NCI-H226 (cell line): Measurements from ENCODE around the gene ENG.
"Not testable (repeated sequence)": the region's sequence is repeated elsewhere in the genome, so short reads cannot be mapped to it uniquely, and the experiment has no call there.

ENCODE experiments used
- DNase-seq: peaks from one replicate; pipeline ENCODE4 v3.0.0-alpha.2; 2015

ENG gene

GRCh38 chr9:127854184-127854806 is at the start of gene ENG:
TSS of gene ENG (minus strand) at chr9:127854658. CDS start at chr9:127854355, 303 bp downstream.
- peak; percentile 40 for DNase-seq

- no peak for DNase-seq
Observed at GRCh38 chr9:127903557-127904475, 49.4 kb upstream of the ENG start.

DNA sequence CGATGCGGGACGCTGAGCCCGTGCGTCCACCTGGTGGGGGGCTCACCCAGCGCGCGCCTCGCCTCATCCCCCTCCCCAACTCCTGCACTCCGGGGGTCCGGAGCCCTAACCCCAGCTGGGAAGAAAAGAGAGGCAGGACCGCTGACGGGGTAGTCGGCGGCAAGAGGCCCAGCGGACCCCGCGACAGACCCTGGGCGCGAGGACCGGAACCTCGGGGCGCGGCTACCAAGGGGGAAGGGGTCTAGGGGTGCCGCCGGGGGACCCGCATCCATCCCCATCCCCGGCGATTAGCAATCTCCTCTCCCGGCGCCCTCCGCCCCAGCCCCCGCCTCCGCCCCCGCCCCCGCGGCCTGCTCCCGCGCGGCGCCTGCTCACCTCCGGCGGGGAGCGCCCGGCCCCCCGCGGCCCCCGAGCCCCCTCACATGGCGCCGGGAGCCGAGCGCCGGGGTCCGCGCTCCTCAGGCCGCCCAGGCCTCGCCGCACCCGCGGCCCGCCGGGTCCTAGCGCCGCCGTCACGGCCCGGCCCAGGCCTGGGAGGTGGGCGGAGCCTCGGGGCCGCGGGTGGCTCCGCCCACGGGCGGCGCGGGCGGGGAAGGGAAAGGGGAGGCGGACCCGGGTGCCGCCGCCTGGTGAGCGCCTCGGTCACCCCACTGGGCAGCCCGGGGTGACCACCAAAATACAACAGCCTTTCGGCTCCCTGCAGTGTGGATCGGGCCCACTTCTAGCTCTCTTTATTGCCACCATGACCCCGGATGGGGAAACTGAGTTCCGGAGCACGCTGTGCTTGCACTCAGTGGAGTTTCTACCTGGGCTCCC is 44.9 kb upstream of the ENG start, which contains the start of gene ST6GALNAC6:
ST6GALNAC6 (minus strand) TSS at position 476 of the 816 bp plus-strand sequence. CDS start 1,622 bp downstream, outside the sequence.
- DNase-seq, result peak; percentile 65

GRCh38 chr9:127898433-127899127 is 44.1 kb upstream of the ENG start:
- DNase-seq, result peak; percentile 77

GRCh38 chr9:127897193-127897692 is 42.8 kb upstream of the ENG start:
- peak; percentile 75 for DNase-seq

- no peak for DNase-seq
Observed at GRCh38 chr9:127896395-127897192, 42.1 kb upstream of the ENG start.

DNA sequence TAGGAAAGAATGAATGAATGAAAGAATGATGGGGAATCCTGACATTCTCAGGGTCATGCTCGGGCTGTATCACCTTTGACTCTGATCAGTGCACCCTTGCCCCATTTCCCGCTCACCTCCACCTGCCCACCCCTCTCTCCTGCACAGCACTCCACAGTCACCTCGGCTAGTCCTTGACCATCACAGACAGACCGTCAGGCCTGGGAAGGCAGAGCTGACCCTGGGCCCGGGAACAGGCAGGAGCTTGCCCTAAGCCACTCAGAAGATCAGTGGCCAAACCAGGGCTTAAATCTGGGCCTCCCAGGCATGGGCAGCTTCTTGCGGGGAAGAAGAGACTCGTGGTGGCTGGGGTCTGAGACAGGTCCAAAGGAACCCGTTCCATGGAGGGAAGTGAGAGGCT is 41.4 kb upstream of the ENG start:
- no peak for DNase-seq

GRCh38 chr9:127893392-127893791 is 38.9 kb upstream of the ENG start:
- DNase-seq, result no peak

GRCh38 chr9:127892831-127893230 is 38.4 kb upstream of the ENG start:
- DNase-seq, result no peak

DNA sequence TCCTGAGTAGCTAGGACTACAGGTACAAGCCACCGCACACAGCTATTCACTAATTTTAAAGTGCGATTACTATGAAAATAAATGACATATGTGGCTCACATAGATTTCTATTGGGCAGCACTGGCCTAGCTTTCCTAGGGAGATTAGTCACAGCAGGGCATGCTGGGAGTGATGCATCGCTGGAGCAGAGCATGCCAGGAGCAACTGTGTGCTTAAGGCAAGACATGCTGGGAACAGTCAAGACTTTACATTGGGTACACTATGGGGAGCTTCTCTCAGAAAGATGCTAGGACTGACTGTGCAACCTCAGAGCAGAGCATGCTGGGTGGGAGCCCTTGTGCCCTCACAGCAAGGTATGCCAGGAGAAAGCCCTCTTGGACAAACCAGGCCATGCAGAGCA is 35.6 kb upstream of the ENG start:
- no peak for DNase-seq

- DNase-seq, result no peak
Observed at GRCh38 chr9:127887792-127888191, 33.3 kb upstream of the ENG start.

DNA sequence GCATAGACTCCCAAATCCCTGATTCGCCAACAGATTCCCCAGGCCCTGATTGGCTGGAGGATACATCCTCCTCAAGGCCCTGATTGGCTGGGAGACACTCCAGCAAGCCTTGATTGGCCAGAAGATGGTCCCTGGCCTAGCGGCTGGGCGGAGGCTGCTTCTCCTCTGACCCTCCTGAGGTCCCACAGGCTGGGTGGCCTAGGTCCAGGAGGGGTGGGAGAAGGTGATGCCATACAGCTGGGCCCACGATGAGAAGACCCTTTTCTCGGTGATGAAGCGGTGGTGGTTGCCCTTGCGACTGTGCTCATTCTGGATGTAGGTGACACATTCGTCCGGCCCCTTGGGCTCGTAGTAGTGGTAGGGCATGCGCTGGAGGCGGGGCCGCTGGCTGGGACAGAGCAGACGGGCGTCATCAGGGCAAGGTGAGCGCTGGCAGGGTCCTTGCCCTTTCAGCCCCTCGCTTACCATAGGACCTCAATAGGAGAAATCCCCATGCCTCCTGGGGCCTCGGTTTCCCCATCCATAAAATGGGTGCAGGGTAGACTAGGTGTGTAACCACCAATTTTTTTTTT is 32.0 kb upstream of the ENG start:
- no peak for DNase-seq

DNA sequence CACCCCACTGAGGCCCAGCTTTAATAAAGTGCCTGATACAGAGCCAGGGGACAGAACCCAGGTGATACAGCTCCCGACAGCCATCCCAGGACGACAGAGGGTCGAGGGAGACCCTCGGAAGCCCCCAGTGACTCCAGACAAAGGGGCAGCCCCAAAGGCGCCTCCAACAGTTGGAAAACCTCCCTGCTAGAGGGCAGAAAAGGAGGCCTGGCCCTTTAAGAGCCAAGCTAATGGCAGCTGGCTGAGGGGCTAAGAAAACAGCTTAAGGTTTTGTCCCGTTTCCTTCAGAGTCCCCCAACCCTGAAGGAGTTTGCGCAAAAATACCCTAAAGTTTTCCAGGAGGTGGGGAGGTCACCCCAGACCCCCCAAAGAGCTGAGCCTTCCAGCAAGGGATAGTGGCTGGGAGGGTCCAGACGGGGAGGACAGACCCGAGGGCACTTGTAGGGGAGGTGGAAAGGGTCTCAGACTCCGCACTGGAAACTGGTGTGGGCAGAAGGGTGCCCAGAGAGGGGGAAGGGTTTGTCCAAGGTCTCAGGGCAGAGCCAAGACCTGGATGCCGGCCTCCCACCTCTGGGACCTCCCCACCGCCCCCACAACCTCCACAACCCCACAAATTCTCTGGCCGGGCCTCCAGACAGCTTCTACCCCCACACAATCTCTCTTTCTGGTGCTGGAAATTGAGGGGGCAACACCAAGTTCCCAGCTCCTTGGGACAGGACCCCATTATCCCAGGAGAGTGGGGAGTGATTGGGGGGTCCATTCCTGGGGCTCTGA is 31.2 kb upstream of the ENG start:
- no peak for DNase-seq

GRCh38 chr9:127884976-127885490 is 30.6 kb upstream of the ENG start:
- no peak for DNase-seq

DNA sequence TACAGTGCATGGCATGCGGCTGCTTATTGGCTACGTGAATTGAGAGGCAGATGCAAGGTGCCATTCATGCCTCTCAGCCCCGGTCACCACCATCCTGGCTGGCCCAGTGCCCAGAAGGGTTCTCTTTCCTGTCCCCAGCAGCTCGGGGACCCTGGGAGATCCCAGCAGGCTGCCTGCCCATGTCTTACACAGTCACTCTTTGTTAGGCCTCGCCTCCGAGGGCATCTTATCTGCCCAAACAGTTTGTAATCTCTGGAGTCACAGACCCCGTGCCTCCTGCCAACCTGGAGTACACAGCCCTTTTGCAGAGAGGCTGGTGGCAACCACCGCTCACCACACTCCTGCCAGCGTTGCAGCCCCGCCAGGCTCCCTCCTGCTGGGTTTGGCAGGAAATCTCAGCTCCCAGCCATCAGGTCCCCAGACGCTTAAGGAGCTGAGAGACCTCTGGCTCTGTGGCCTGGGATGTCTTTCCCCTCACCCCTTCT is 30.0 kb upstream of the ENG start:
- DNase-seq, result no peak

DNA sequence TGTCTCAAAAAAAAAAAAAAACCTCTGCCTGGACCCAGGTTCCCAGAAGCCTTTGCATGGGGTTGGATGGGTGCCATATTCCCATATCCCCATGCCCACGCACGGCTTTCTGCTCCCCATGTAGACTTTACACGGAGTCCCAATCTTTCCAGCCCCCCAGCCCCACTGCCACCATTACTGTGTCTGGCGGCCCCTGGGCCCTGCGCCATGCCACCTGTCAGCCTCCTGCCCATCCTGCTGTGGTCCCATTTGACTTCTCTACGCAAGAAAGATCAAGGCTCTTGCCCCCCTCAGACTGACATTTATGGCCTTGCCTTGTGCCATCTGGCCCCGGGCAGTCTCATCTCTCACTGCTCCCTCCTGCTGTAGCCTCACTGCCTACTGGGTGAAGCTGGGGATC is 29.5 kb upstream of the ENG start:
- DNase-seq, result no peak

DNA sequence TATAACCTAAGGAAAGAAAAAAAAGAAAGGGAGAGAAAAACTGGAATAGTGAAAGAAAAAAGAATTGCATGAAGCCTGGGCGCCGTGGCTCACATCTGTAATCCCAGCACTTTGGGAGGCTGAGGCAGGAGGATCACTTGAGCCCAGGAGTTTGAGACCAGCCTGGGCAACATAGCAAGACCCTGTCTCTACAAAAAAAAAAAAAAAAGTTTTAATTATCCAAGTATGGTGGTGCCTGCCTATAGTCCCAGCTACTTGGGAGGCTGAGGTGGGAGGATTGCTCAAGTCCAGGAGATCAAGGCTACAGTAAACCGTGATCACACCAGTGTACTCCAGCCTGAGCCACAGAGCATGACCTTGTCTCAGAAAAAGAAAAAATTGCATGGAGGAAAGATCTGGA is 27.3 kb upstream of the ENG start:
- DNase-seq, result not testable (repeated sequence)

DNA sequence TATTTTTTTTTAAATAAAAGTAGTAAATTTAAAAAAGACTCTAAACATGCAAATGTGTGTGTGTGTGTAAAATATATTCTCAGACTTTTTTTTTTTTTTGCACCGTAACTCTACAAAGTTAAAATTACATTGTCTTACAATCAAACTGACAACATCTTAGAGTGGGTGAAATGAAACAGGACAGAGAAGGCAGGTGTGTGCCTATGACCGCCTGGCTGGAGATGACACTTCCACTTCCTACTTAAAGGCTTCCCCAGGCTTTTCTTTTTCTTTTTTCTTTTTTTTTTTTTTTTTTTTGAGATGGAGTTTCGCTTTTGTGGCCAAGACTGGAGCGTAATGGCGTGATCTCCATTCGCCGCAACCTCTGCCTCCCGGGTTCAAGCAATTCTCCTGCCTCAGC is 25.7 kb upstream of the ENG start:
- no peak for DNase-seq

DNA sequence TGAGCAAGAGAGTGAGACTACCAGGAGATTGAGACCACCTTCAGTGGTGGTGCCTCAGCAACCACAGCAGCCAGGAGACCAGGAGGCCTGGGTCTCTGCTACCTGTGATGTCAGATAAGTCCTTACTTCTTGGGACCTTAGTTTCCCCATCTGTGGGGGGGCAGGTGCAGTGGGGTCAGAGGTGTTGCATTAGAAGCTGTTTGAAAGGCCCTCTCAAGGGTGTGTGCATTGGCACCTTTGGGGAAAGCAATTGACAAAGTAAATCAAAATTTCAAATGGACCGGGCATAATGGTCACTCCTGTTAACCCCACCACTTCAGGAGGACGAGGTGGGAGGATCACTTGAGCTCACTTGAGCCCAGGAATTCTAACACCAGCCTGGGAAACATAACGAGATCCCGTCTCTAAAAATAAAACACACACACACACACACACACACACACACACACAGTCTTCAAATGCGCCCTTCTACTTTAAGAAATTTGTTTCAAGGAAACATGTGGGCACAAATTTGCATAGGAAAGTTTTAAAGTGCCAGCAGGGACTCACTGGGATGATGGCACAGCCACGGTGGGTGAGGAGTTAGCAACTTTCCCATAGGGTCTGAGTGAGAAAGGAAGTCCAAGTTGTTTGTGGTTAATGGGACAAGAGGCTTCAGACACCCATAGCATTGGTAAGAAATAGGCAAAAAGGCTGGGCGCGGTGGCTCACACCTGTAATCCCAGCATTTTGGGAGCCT is 24.4 kb upstream of the ENG start:
- DNase-seq, result no peak
